Kasumi-1 (cell line): ENCODE data around the gene VPS29.
A peak's percentile ranks its signal among the peaks of the same experiment; 100 is the strongest.

ENCODE experiments used
- DNase-seq, 2 experiments: peaks; one replicate each; lab custom pipeline; 2025; lab: John Stamatoyannopoulos, UW

The VPS29 gene

DNA sequence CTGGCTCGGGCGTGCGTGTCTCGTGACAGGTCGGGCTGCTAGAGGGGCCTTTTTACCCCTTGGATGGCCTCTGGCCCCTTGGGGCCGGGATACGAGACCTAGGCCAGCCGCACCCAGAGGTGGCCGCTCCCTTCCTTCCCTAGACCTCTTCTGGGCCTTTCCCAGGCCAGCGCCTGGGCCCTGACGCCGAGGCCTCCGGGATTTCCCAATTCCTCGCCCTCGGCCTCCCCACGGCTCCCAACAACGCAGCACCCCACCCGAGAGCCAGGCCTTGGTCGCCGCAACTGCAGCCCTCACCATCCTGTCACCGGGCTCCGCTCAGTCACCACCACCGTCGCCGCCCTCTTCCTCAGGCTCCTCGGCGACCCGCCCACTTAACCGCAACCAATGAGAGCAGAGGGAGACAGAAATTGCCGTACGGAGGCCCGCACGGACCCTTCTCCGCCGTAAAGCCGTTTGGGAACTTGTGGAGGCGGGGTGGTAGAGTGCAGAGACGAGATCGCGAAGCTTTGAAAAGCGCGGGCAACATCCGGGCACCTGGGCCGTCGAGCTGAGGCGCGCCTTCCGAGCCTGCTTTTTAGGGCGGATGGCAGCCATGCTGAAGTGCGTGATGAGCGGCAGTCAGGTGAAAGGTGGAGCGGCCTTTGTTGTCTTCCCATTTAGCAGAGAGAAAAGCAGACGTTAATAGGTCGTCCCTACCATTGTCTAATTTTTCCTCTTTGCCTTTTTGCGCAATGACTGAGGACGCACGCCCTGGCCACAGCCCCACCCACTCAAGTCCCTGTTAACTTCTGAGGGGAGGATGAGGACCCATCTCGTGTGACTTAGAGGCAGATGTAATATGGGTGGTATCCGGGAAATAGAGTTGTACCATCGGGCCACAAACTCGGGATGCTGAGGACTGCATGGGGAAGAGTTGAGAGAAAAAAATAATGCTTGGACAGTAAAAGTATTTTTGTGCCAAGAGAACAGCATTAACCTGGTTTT is at the start of gene VPS29, which contains the start of gene RAD9B:
TSS of gene VPS29 (minus strand) at position 360 of the 987 bp plus-strand sequence. CDS start at position 300, 60 bp downstream.
TSS of gene RAD9B (plus strand) at position 580 of the 987 bp plus-strand sequence. CDS start at position 587, 7 bp downstream.
- DNase-seq: peak; percentile 99

DNA sequence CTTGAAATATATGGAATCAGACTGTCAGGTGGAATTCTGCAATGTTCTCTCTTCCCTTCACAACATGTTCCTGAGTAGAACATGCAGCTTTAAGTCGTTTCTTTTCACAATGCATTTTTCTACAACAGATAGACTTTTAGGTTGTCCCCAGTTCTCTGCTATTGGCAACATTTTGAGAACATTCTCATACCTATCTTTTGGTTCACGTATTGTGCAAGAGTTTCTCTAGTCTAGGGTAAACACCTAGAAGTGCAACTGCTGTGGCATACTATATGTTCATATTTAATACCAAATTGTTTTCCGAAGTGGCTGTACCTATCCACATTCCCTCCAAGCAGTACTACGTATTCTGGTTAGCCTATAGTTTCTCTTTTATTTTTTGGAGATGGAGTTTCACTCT is 49.1 kb upstream of the VPS29 start:
- no peak for DNase-seq

DNA sequence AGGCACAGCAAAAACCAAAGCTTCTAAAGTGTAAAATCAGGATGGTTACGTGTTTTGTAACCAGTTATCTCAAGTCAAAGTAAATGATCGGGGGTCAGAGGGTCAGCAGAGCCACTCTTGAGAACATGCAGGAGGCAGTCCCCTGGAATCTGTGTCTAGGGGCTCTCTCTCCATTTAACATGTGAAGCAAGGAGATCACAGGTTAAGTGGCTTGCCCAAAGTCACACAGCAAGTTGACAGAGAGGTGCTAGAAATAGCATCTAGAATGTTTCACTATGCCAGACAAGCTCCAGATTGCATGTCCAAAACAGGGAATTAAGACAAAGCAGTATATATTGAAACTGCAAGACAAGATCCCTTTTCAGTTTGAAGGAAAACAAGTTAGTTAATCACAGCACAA is 47.8 kb upstream of the VPS29 start:
- no peak for DNase-seq

DNA sequence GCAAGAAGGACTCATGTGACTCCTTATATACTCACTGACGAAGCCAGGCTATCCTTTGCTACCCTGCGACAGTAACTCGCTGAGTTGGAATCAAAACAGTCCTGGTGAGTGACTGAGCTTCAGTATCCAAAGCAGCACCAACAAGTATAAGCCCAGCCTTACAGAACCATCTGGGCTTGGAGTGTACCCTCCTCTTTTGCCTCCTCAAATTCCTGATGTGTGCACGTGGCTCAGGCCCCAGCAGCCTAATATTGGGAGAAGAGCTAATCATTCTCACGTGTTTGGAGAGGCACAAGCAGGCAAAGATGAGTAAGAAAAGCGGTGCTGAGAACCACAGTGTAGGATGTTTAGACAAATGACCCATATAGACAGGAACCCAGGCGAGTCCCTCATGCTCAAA is 46.8 kb upstream of the VPS29 start:
- no peak for DNase-seq

DNA sequence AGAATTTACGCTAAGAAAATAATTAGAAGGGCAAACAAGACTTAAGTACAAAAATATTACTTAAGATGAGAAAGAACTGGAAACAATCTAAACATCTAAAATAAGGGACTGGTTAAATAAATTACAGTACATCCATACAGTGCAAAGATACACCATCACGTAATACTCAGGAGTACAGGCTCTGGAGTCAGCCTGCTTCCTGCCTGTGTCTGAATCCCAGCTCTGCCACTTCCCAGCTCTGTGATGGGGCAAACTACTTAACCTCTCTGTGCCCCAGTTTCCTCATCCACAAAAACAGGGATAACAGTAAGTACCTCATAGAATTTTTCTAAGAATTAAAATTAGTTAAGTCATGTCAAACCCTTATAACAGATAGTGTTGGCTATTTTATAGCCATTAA is 45.2 kb upstream of the VPS29 start:
- DNase-seq: no peak

DNA sequence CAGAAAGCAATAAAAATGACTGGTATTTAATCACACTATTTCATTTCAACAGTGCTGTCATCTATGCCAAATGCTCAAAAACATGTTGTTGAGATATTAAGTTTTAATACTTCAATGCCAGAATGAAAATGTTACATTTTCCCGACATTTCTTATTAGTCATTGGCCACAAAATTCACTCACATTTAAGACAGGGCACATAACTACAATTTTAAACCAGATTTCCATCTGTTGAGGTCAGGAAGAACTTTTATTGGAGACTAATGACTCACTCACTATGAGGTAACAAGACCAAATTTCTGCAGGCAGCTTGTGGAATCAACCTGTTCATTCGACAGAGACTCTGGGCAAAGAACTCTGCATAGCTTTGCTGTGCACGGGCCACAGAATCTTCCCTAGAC is 44.4 kb upstream of the VPS29 start:
- DNase-seq: no peak

DNA sequence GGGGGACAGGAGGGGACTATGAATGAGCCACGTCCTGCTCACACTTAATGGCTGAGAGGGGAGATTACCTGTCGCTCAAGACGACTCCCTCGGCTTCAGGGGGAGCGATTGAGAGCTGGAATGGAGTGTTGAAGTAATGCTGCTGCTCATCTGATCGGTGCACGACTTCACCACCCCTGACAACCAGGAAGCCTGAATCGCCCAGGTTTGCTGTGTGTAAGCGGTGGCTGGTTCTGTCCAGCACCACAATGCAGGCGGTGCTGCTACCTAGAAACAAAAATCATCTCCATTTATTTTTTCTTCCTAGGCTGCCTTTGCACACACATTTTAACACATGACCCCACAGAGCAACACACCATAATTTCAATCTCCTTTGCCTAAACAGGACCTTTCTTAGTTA is 43.9 kb upstream of the VPS29 start:
- no peak for DNase-seq

DNA sequence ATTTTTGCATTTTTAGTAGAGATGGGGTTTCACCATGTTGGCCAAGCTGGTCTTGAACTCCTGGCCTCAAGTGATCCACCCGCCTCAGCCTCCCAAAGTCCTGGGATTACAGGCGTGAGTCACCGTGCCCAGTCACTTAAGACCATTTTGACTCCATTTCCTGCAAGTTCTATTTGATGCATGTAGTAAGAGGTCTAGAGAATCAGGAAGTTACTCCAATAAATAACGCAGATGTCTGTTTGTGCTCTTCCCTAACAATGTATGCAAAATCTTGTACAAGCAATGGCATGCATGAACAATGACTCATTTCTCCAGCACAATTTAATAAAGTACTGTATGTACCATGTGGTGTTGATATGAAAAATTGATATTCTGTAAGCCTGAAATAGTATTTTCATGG is 43.3 kb upstream of the VPS29 start:
- peak in 1 of 2 experiments; percentile 13 for DNase-seq

DNA sequence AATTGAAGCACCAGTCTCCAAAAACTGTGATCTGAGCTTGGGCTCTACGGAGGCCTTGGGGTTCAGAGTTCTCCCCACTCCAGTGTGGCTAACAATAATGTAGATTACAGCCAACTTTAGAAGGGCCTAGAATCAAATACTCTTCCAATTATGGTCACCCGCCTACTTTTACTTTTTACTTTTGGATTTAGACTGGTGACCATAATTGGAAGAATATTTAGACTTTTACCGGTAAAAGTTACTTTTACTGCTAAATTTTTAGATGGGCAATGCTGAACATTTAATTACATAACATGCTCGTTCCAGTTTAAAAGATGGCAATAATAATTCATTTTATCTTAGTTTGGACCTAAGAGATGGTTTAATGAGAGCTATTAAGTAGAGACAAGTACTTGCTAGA is 42.1 kb upstream of the VPS29 start:
- no peak for DNase-seq

DNA sequence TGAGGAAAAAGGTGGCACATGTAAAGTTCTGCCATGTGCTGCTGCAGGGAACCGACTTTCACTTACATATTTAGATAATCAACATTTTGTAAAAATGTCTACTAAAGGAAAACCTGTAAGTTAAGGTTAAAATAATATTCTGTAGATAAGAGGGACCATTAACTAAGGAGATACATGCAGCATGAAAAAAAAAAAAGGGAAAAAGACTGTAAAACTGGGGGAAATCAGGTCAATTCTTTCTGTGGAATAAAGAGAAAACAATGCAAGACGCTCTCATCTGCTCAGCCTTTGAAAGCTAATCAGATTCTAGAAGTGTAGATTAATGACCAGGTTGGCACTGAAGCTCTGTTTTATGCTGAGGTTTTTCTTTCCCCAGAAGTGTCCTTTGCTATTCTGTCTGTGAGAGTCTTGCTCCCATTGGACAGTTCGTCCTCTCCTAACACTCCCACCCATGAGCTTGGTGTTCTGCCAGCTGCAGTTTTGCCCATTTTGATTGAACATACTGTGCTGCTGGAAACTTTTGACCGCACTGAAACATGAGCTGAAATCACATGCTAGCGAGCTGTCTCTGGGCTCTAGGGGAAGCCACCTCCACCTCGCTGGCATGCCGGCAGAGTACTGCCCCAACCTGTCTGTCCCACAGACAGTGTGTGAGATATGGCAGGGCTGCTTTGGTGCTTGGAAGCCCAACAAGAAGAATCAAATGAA is 41.5 kb upstream of the VPS29 start:
- DNase-seq: no peak

DNA sequence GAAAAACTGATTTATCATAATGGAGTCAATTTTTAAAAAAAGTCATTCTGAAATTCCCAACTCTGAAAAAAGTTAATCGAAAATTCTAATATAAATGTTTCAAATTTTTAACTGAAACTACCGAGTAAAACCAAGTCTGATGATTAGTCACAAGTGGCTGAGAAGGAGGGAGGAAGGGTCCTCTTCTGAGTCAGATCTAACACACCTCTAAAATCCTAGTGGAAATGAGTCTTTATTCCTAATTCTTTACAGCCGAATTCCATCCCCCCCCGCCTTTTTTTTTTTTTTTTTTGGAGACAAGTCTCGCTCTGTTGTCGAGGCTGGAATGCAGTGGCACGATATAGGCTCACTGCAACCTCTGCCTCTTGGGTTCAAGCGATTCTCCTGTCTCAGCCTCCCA is 38.1 kb upstream of the VPS29 start:
- DNase-seq: no peak

DNA sequence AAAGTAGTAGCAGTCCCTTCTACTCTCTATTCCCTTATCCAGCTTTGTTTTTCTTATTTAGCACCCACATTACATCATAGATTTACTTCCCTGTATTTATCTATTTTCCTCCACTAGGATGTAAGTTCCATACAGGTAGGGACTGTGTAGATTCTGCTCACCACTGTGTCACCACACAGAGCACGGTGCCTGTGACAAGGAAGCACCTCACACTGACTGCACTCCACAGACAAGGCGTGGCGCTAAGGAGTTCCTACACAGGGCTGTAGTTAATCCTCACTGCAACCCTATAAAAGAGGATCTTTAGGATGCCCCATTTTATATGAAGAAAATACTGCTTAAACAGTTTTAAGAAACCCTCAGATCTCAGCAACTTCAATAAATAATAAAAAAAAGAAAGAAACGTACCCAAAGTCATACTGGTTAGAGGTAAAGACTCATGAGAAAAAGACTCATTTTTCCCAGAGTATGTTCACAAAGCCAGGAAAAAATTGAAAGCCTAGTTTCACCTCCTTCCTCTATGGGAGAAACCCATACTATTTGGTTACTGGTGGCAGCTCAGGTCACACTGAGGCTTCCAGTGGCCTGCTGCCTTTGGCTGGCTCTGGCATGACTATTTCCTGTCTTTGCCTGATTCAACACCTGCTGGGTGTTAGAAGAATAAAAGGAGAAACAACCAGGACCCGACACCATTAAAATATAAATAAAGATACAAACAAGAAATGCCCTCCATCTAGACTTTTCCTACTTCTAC is 37.1 kb upstream of the VPS29 start:
- DNase-seq: no peak

DNA sequence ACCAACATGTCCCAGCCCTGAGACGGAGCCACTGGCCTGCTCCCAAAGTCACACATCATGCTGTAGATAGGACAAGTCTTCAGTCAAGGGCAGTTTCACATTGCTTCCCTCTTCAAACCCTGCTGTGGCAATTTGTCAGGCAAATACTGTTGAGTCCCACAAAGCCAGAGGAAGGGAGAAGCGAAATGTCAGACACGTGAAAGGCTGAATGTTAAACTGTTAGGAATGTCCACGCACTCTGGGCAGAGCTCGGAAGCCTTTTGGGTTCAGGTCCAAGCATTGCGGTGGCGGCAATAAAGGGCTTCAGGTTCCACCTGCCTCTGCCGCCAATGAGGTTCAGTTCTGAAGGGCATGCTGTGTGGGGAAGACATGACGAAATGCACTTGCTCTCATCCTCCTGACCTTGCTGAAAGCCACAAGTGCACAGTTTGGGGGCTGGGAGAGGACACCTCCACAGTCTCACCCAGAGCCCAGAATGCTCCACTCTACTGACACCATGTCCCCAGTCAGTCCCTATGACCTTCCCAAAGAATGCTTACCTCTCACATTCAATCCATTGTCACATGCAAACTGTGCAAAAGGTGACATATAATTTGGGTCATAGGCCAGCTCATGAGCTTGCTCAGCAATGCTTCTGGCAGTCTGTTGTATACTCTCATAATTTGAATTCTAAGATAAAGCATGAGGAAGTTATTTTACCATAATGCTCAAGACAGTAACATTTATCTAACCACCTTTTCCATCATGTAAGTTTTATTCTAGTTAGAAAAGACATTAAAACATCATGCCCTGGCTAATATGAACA is 35.9 kb upstream of the VPS29 start:
- no peak for DNase-seq

DNA sequence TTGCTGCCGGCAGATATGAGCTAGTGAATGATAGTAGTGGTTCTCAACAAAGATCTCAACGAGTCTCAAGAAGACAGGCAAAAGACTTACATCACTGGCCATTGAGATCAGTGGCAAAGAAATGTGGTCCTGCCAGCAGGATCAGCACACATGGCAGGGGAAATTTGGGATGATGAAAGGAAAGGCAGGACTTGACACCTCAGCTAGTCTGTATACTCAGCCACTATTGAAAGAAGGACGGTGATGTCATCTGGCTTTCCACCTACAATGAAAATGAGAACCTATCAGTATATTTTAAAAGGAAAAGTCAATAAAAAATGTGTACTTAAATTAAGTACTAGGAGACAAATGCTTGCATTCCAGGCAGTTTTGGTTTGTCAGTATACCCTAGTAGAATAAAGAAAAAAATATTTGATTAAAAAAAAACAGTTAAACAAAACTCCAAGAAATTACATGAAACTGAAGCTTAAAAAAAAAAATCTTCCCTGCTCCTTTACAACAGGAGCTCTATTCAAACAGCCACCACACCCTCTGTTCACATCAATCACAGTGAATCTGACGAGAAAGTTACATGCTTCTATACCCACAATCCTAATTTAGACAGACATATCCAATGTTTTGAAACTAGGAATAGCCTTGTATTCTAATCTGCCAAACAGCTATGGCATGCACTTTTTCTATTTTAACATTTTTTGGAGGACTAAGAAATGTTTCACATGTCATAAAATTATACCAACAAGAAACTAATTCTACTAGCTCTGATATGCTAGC is 35.1 kb upstream of the VPS29 start:
- DNase-seq: no peak

DNA sequence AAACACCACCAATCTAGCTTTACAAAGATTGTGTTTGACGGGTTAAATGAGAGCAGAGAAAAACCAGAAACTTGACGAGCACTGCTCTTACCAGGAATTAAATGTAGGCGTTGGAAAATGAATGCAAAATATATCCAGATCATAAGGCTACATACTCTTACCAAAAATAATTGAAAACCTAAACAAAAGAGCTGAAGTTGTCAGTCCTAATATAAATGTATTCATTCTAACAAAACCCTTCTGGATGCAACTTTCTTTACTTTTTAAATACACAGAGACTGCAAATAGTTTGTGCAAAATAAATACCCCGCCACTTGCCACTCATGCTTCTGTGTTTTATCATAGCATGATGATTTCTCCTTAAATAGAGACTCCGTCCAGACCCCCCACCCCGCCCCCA is 32.9 kb upstream of the VPS29 start:
- no peak for DNase-seq

DNA sequence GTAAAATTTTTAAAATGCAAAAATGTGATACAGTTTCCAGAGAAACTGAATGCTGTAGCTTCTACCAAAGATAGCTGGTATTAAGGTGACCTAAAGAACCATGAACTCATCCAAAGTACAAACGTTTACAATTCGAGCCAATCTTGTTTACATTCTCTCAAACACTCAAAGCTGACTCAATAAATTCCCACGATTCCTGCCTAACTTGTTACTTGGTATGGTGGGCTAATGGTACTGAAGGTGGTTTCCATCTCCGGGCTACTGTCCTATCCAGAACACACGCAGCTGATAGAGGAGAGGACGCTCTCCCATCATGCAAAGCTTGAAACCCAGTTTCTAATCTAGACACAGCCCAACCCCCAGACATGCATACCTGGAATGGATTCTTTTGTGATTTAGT is 31.7 kb upstream of the VPS29 start:
- no peak for DNase-seq

DNA sequence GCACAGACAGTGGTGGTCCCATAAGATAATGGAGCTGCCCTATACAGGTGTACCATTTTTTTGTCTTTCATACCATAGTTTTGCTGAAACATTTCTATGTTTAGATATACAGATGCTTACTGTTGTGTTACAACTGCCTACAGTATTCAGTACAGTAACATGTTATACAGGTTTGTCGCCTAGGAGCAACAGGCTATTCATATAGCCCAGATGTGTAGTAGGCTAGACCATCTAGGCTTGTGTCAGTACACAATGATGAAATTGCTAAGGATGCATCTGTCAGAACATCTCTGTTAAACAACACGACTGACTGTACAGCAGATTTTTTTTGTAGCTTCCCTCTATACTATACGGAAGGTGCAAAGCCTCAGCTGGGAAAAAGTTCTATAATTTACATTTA is 30.7 kb upstream of the VPS29 start:
- no peak for DNase-seq

DNA sequence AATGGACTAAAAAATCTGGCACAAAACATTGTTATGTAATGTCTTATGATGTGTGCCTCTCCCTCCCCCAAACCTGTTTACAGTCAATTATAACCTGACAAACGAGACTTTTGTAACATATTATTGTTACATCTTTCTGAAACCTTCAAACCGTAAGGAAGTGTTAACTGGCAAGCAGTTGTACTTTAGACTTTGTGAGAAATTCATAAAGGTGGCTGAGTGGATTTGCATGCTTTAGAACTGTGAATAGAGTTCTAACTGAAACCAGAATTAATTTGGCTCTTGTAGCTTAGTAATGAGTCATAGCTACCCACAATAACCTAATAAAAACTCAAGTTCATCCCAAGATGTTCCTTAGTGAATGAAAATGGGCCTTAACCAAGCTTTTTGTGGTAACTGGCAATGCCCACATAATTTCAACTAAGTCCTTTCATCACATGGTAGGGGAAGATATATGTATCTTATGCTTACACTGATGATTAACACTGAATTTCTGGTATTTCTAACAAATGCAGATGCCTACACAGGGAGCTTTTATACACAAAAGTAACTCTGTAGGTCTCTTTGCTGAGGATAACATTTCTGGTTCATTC is 29.9 kb upstream of the VPS29 start:
- no peak for DNase-seq

DNA sequence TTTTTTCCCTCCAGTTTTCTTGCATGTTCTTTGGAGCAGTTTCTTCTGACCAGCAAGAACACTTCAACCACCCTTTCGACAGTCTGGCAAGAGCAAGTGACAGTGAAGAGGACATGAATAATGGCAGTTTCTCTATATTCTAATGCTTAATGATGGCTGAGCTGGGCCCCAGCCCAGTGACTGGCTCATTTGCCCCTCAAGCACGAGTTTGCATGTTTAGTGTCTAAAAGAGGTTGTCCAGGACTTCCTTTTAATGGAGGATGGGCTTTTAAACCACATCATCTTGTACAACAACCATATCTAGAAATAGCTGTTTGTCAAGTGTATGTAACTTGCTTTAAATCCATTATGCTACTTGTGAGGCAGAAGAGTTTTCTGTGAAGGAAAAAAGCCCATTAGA is 28.6 kb upstream of the VPS29 start:
- no peak for DNase-seq

DNA sequence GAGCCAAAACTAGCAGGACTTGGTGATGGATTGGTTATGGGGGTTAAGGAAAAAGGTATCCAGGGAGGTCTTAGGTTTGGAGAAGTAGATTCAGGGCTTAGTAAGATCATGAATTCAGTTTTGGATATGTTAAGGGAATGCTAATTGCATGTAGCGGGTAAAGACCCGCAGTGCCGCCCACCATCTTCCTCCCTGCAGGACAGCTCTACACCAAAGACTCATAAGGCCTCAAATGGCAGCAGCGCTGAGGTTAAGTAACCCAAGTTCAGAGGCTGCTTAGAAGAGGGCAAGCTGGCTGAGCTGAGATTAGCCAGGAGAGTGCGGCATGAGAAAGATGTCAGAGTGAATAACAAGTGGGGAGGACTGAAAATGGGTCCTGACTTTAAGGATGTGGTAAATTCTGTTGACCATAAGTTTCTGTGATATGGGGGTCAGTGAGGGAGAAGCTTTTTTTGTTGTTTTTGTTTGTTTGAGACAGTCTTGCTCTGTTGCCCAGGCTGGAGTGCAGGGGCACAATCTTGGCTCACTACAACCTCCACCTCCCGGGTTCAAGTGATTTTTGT is 26.4 kb upstream of the VPS29 start:
- DNase-seq: no peak
